ENCODE data around the gene C11orf68. TPM values are rescaled to one million over a fixed set of nuclear protein-coding genes. Genes with fewer than 3 reads are reported as not detected.
"Not testable (repeated sequence)": the region's sequence is repeated elsewhere in the genome, so short reads cannot be mapped to it uniquely, and the experiment has no call there.

Gene C11orf68
- total RNA-seq, 4 donors from 2014 or later = 21.2 to 32.8 (median 26.5) TPM

DNA sequence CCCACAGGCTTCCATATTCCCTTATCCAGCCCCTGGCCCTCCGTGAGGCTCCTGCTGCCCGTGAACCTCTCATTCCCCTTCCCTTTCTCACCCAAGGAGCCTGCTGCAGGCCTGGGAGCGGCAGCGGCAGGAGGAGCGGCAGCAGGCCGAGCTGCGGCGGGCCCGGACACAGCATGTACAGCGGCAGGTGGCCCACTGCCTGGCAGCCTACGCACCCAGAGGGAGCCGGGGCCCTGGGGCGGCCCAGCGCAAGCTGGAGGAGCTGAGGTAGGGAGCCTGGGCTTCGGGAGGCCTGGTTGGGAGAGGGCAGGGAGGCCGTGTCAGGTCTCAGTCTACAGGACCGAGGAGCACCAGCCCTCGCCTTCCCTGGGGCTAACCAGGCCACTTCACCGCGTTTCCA is 34.6 kb upstream of the C11orf68 start:
- TF ChIP-seq, protein P1, sequence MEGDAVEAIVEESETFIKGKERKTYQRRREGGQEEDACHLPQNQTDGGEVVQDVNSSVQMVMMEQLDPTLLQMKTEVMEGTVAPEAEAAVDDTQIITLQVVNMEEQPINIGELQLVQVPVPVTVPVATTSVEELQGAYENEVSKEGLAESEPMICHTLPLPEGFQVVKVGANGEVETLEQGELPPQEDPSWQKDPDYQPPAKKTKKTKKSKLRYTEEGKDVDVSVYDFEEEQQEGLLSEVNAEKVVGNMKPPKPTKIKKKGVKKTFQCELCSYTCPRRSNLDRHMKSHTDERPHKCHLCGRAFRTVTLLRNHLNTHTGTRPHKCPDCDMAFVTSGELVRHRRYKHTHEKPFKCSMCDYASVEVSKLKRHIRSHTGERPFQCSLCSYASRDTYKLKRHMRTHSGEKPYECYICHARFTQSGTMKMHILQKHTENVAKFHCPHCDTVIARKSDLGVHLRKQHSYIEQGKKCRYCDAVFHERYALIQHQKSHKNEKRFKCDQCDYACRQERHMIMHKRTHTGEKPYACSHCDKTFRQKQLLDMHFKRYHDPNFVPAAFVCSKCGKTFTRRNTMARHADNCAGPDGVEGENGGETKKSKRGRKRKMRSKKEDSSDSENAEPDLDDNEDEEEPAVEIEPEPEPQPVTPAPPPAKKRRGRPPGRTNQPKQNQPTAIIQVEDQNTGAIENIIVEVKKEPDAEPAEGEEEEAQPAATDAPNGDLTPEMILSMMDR (IDR thresholded peaks at IDR 0.05) = no peak
- TF ChIP-seq POLR2A (IDR thresholded peaks at IDR 0.05) = no peak
- DNase-seq (ENCODE audit: low spot score in 2 of 2) = no peak
- intact Hi-C loops (cut with DNase I; ENCODE audit: low total_unique reads) = no loop called here
- H3K4me3 ChIP-seq (ENCODE audit: low read depth, poor library complexity, severe bottlenecking) = no peak overlapping the region
- WGBS, 2 donors = 83 to 86% methylated on average over 20 of the region's 20 CpGs

DNA sequence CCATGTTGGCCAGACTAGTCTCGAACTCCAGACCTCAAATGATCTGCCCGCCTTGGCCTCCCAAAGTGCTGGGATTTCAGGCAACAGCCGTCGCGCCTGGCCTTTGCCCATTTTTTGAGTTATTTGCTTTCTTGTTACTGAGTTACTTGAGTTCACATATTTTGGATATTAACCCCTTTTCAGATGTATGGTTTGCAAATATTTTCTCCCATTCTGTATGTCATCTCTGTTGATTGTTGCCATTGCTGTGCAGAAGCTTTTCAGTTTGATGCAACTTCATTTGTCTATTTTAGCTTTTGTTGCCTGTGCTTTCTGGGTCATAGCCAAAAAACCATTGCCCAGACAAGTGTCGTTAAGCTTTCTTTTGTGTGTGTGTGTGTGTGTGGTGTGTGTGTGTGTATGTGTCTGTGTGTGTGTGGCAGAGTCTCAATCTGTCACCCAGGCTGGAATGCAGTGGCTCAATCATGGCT is 33.2 kb upstream of the C11orf68 start:
- no peak for TF ChIP-seq POLR2A (IDR thresholded peaks at IDR 0.05)
- TF ChIP-seq, protein P1 (IDR thresholded peaks at IDR 0.05) = no peak
- intact Hi-C loops (cut with DNase I; ENCODE audit: low total_unique reads) = no loop called here
- 61 to 67% methylated on average over 6 of the region's 6 CpGs for WGBS, 2 donors
- no peak overlapping the region for H3K4me3 ChIP-seq (ENCODE audit: low read depth, poor library complexity, severe bottlenecking)
- no peak for DNase-seq (ENCODE audit: low spot score in 2 of 2)

DNA sequence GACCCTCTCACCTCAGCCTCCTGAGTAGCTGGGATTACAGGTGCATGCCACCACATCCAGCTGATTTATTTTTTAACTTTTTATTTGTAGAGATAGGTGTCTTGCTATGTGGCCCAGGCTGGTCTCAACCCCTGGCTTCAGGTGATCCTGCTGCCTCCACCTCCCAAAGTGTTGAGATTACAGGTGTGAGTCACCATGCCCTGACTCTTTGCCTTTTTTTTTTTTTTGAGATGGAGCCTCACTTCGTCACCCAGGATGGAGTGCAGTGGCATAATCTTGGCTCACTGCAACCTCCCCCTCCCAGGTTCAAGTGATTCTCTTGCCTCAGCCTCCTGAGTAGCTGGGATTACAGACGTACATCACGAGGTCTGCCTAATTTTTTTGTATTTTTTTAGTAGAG is 32.8 kb upstream of the C11orf68 start:
- H3K4me3 ChIP-seq (ENCODE audit: low read depth, poor library complexity, severe bottlenecking); intact Hi-C loops (cut with DNase I; ENCODE audit: low total_unique reads); DNase-seq (ENCODE audit: low spot score in 2 of 2): not testable (repeated sequence)
- WGBS, 2 donors = 55 to 57% methylated on average over 3 of the region's 3 CpGs

DNA sequence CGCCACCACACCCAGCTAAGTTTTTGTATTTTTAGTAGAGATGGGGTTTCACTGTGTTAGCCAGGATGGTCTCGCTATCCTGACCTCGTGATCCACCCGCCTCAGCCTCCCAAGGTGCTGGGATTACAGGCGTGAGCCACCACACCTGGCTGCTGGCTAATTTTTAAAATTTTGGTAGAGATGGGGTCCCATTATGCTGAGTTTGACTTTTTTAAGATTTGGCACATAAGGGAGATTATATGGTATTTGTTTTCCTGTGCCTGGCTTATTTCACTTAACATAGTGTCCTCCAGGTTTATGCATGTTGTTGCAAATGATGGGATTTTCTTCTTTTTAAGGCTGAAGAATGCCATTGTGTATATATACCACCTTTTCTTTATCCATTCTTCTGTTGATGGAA is 31.8 kb upstream of the C11orf68 start:
- 93 to 98% methylated on average over 5 of the region's 5 CpGs for WGBS, 2 donors

DNA sequence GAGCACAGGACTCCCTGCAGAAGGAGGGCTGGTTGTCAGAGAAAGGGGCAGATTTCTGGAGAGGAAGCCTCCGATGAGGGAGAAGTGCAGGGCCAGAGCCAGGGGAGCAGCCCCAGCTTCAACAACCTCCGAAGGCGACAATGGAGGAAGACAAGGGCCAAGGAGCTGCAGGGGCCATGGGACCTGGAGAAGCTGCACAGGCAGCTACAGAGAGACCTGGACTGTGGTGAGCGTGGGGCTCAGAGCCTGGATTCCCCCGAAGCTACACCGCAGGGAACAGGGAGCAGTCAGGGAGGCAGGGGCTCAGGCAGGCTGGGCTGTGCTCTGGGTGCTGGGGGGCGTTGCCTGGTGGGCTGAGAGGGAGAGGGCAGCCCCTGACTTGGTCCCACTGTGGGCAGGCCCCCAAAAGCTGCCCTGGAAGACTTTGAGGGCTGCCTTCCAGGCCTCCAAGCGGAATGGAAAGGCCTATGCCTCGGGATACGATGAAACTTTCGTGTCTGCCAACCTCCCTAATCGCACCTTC is 28.8 kb upstream of the C11orf68 start:
- no peak for DNase-seq (ENCODE audit: low spot score in 2 of 2)
- no peak for TF ChIP-seq POLR2A (IDR thresholded peaks at IDR 0.05)
- TF ChIP-seq, protein P1 (IDR thresholded peaks at IDR 0.05) = no peak
- no peak overlapping the region for H3K4me3 ChIP-seq (ENCODE audit: low read depth, poor library complexity, severe bottlenecking)
- intact Hi-C loops (cut with DNase I; ENCODE audit: low total_unique reads) = no loop called here
- 77 to 85% methylated on average over 12 of the region's 12 CpGs for WGBS, 2 donors

More for the DNA sequence above, 31.8 kb upstream of the C11orf68 start:
- DNase-seq (ENCODE audit: low spot score in 2 of 2); intact Hi-C loops (cut with DNase I; ENCODE audit: low total_unique reads); H3K4me3 ChIP-seq (ENCODE audit: low read depth, poor library complexity, severe bottlenecking): not testable (repeated sequence)

DNA sequence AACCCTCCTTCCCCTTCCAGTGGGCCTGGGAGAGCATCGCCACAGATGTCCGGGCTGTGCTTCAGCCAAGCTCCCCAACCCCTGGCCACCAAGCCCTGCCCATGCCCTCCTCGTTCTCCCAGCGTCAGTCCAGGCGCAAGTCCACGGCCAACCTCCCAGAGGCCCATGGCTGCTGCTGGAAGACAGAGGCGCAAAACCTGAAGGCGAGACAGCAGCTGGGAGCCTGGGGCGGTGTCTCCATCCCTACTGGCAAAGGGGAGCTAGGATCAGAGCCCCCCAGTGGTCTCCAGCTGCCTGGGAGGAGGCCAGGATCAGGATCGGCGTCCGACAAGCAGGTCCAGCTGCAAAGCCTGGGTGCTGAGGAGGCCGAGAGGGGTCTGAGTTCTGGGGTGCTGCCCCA is 28.3 kb upstream of the C11orf68 start:
- DNase-seq (ENCODE audit: low spot score in 2 of 2) = peak in 1 of 2 donors; percentile 80
- H3K4me3 ChIP-seq (ENCODE audit: low read depth, poor library complexity, severe bottlenecking) = no peak overlapping the region
- TF ChIP-seq, protein P1 (IDR thresholded peaks at IDR 0.05) = no peak
- TF ChIP-seq POLR2A (IDR thresholded peaks at IDR 0.05) = no peak
- WGBS, 2 donors = 74 to 83% methylated on average over 8 to 13 of the region's 13 CpGs
- intact Hi-C loops (cut with DNase I; ENCODE audit: low total_unique reads) = no loop called here

DNA sequence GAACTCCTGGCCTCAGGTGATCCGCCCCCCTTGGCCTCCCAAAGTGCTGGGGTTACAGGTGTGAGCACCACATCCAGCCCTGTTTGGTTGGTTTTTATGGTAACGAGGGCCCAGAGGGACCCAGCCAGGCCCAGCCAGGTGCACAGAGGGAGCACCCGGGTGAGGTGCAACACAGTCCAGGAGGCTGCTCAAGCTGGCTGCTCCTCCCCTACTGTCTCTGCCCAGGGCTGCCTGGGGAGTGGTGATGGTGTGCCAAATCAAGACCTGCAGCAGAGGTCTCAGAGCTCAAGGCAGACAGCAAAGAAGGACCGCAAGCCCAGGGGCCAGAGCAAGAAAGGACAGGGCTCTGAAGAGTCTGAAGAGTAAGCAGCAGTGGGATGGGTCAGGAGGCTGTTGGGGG is 27.8 kb upstream of the C11orf68 start:
- TF ChIP-seq POLR2A (IDR thresholded peaks at IDR 0.05) = no peak
- TF ChIP-seq, protein P1 (IDR thresholded peaks at IDR 0.05) = no peak
- intact Hi-C loops (cut with DNase I; ENCODE audit: low total_unique reads) = no loop called here
- no peak for DNase-seq (ENCODE audit: low spot score in 2 of 2)
- H3K4me3 ChIP-seq (ENCODE audit: low read depth, poor library complexity, severe bottlenecking) = no peak overlapping the region
- 77 to 79% methylated on average over 4 of the region's 4 CpGs for WGBS, 2 donors
